GM21367 (cell line): ENCODE measurements around the gene ARAP2.

Source experiments
- ATAC-seq: cut with Tn5 transposase; IDR thresholded peaks from one replicate; pipeline ENCODE4 v1.9.1; 2021; ENCODE audit not compliant: unreplicated experiment

ARAP2 gene

GRCh38 chr4:36244257-36245082 lies at the start of gene ARAP2:
Gene ARAP2, minus strand, starts transcription at chr4:36244514. Its CDS starts 15,028 bp downstream, at chr4:36229486.
- peak; percentile 40 for ATAC-seq

GRCh38 chr4:36292556-36293188 lies 48.4 kb upstream of the ARAP2 start:
- ATAC-seq, result no peak

- ATAC-seq, result no peak
Measured at GRCh38 chr4:36290641-36291040, 46.3 kb upstream of the ARAP2 start.

GRCh38 chr4:36288731-36289426 lies 44.6 kb upstream of the ARAP2 start:
- no peak for ATAC-seq

- ATAC-seq, result no peak
Measured at GRCh38 chr4:36286481-36286871, 42.2 kb upstream of the ARAP2 start.

- peak; percentile 98 for ATAC-seq
Measured at GRCh38 chr4:36285784-36286480, 41.6 kb upstream of the ARAP2 start.

GRCh38 chr4:36283912-36284465 lies 39.7 kb upstream of the ARAP2 start:
- no peak for ATAC-seq

GRCh38 chr4:36282503-36283030 lies 38.3 kb upstream of the ARAP2 start:
- ATAC-seq, result no peak

- ATAC-seq, result no peak
Measured at GRCh38 chr4:36281384-36282106, 37.2 kb upstream of the ARAP2 start, which contains the start of gene DTHD1. Gene DTHD1, plus strand, starts transcription at chr4:36281616. Its CDS starts 143 bp downstream, at chr4:36281759.

GRCh38 chr4:36280555-36280954 lies 36.2 kb upstream of the ARAP2 start:
- ATAC-seq, result no peak

- no peak for ATAC-seq
Measured at GRCh38 chr4:36278789-36279188, 34.5 kb upstream of the ARAP2 start.

- no peak for ATAC-seq
Measured at GRCh38 chr4:36277533-36277932, 33.2 kb upstream of the ARAP2 start.

GRCh38 chr4:36274158-36274557 lies 29.8 kb upstream of the ARAP2 start:
- no peak for ATAC-seq

GRCh38 chr4:36273276-36273675 lies 29.0 kb upstream of the ARAP2 start:
- ATAC-seq, result no peak

GRCh38 chr4:36269533-36270173 lies 25.3 kb upstream of the ARAP2 start:
- no peak for ATAC-seq

GRCh38 chr4:36269101-36269500 lies 24.8 kb upstream of the ARAP2 start:
- ATAC-seq, result no peak

GRCh38 chr4:36267486-36268268 lies 23.4 kb upstream of the ARAP2 start:
- no peak for ATAC-seq

- ATAC-seq, result no peak
Measured at GRCh38 chr4:36264207-36264826, 20.0 kb upstream of the ARAP2 start.
